Stimulated activated CD8-positive, alpha-beta memory T cell treated with anti-CD3 and anti-CD28 coated beads, Interleukin-4, amount 100 ng/mL, for 1 hour (primary cell): ENCODE data around the gene SLC2A14.
"Not testable (repeated sequence)": the region's sequence is repeated elsewhere in the genome, so short reads cannot be mapped to it uniquely, and the experiment has no call there.

Experiments used
- DNase-seq, 2 donors: peaks; one replicate each; pipeline ENCODE4 v3.0.0-alpha.2; 2020; ENCODE audit warnings: low read depth in 2 of 2, low spot score in 1 of 2

The SLC2A14 gene

GRCh38 chr12:7834701-7835100, 38.0 kb downstream of the SLC2A14 start:
- no peak for DNase-seq

- DNase-seq: no peak
Observed at GRCh38 chr12:7833831-7834230, 38.9 kb downstream of the SLC2A14 start.

GRCh38 chr12:7833201-7833600, 39.5 kb downstream of the SLC2A14 start:
- not testable (repeated sequence) for DNase-seq

GRCh38 chr12:7832059-7832696, 40.5 kb downstream of the SLC2A14 start:
- no peak for DNase-seq

- DNase-seq: not testable (repeated sequence)
Observed at GRCh38 chr12:7829737-7830136, 43.0 kb downstream of the SLC2A14 start.

- not testable (repeated sequence) for DNase-seq
Observed at GRCh38 chr12:7825754-7826153, 47.0 kb downstream of the SLC2A14 start.

- DNase-seq: peak; percentile 17 to 18
Observed at GRCh38 chr12:7806863-7807487, 65.7 kb downstream of the SLC2A14 start.

- DNase-seq: not testable (repeated sequence)
Observed at GRCh38 chr12:7806319-7806718, 66.4 kb downstream of the SLC2A14 start.

GRCh38 chr12:7801460-7801859, 71.3 kb downstream of the SLC2A14 start:
- DNase-seq: no peak

GRCh38 chr12:7798750-7799308, 73.9 kb downstream of the SLC2A14 start:
- DNase-seq: not testable (repeated sequence)

- DNase-seq: no peak
Observed at GRCh38 chr12:7797698-7798398, 74.9 kb downstream of the SLC2A14 start.

- DNase-seq: not testable (repeated sequence)
Observed at GRCh38 chr12:7797269-7797668, 75.4 kb downstream of the SLC2A14 start.

GRCh38 chr12:7793211-7793610, 79.5 kb downstream of the SLC2A14 start:
- no peak for DNase-seq

- DNase-seq: not testable (repeated sequence)
Observed at GRCh38 chr12:7788884-7789528, 83.7 kb downstream of the SLC2A14 start, which contains the start of gene NANOG. Gene NANOG (plus strand): TSS chr12:7789402. CDS start chr12:7789615, 213 bp downstream.

- no peak for DNase-seq
Observed at GRCh38 chr12:7788294-7788660, 84.4 kb downstream of the SLC2A14 start.

GRCh38 chr12:7787574-7788293, 85.0 kb downstream of the SLC2A14 start:
- DNase-seq: no peak

- DNase-seq: no peak
Observed at GRCh38 chr12:7784701-7785100, 88.0 kb downstream of the SLC2A14 start.

- not testable (repeated sequence) for DNase-seq
Observed at GRCh38 chr12:7783433-7783832, 89.3 kb downstream of the SLC2A14 start.

GRCh38 chr12:7782055-7782454, 90.7 kb downstream of the SLC2A14 start:
- DNase-seq: no peak

GRCh38 chr12:7781274-7781673, 91.4 kb downstream of the SLC2A14 start:
- DNase-seq: no peak

GRCh38 chr12:7769999-7770398, 102.7 kb downstream of the SLC2A14 start:
- no peak for DNase-seq
